Measurements from ENCODE around the gene ORM1.

The ORM1 gene

GRCh38 chr9:114291886-114292590 lies 30.9 kb upstream of the ORM1 start:
- DNase-seq (ENCODE audit: low read depth in 2 of 2), result no peak
- no peak overlapping the region for H3K4me3 ChIP-seq (replicated peaks in 1 of 2; ENCODE audit: low read depth in 2 of 2, low read length in 2 of 2)
- TF ChIP-seq CTCF (IDR thresholded peaks at IDR 0.05; ENCODE audit: low read depth, low read length), result no peak

GRCh38 chr9:114294664-114295063 lies 28.2 kb upstream of the ORM1 start:
- TF ChIP-seq CTCF (IDR thresholded peaks at IDR 0.05; ENCODE audit: low read depth, low read length), result no peak
- no peak overlapping the region for H3K4me3 ChIP-seq (replicated peaks in 1 of 2; ENCODE audit: low read depth in 2 of 2, low read length in 2 of 2)
- DNase-seq (ENCODE audit: low read depth in 2 of 2), result no peak

GRCh38 chr9:114296338-114296737 lies 26.6 kb upstream of the ORM1 start:
- TF ChIP-seq CTCF (IDR thresholded peaks at IDR 0.05; ENCODE audit: low read depth, low read length), result no peak
- no peak overlapping the region for H3K4me3 ChIP-seq (replicated peaks in 1 of 2; ENCODE audit: low read depth in 2 of 2, low read length in 2 of 2)
- DNase-seq (ENCODE audit: low read depth in 2 of 2), result no peak

GRCh38 chr9:114299286-114300152 lies 23.4 kb upstream of the ORM1 start:
- H3K4me3 ChIP-seq (replicated peaks in 1 of 2; ENCODE audit: low read depth in 2 of 2, low read length in 2 of 2), result no peak overlapping the region
- DNase-seq (ENCODE audit: low read depth in 2 of 2), result no peak
- no peak for TF ChIP-seq CTCF (IDR thresholded peaks at IDR 0.05; ENCODE audit: low read depth, low read length)

GRCh38 chr9:114300153-114300845 lies 22.6 kb upstream of the ORM1 start:
- TF ChIP-seq CTCF (IDR thresholded peaks at IDR 0.05; ENCODE audit: low read depth, low read length), result no peak
- DNase-seq (ENCODE audit: low read depth in 2 of 2), result no peak
- H3K4me3 ChIP-seq (replicated peaks in 1 of 2; ENCODE audit: low read depth in 2 of 2, low read length in 2 of 2), result no peak overlapping the region

- H3K4me3 ChIP-seq (replicated peaks in 1 of 2; ENCODE audit: low read depth in 2 of 2, low read length in 2 of 2), result no peak overlapping the region
- TF ChIP-seq CTCF (IDR thresholded peaks at IDR 0.05; ENCODE audit: low read depth, low read length), result no peak
- DNase-seq (ENCODE audit: low read depth in 2 of 2), result no peak
Observed at GRCh38 chr9:114300846-114301797, 21.8 kb upstream of the ORM1 start.

Data from cardiac fibroblast (primary cell).